ENCODE measurements around the gene GIT2. TPM values are rescaled to one million over a fixed set of nuclear protein-coding genes. Genes with fewer than 3 reads are reported as not detected.

Gene GIT2
- total and polyA plus RNA-seq, 10 of the 15 experiments (the other 5 are each of a cell fraction or from before 2014, with no cell fraction given): 9.1 to 49.9 (median 43.9) TPM

- no peak for TF ChIP-seq BCL3 (IDR thresholded peaks at IDR 0.05; ENCODE audit: borderline replicate concordance, insufficient read depth, low read depth, low read length, poor library complexity, severe bottlenecking)
- no peak for TF ChIP-seq ELK1 (IDR thresholded peaks at IDR 0.05; ENCODE audit: low read depth, low read length)
- TF ChIP-seq STAT3 (IDR thresholded peaks at IDR 0.05; ENCODE audit: low read depth, low read length): no peak
- TF ChIP-seq CHD4 (IDR thresholded peaks at IDR 0.05): no peak
- TF ChIP-seq POLR2AphosphoS2 (IDR thresholded peaks at IDR 0.05; ENCODE audit: low read depth, low read length): no peak
Measured at GRCh38 chr12:109897029-109897428, 99.1 kb downstream of the GIT2 start (continued).

- ATAC-seq: no peak
- Histone ChIP-seq H3K4me3 (no peak overlapping the region), H3K9ac (ENCODE audit: control insufficient read depth, insufficient read depth, low read length) (no peak overlapping the region), H3K9me3 (replicated peaks; ENCODE audit: control insufficient read depth, insufficient read depth, low read length) (no peaks in the 10 kb centered on the region), H3K4me2 (ENCODE audit: control insufficient read depth, insufficient read depth) (no peak overlapping the region), H3K27ac (ENCODE audit: control insufficient read depth, insufficient read depth) (no peak overlapping the region), H3K4me1 (ENCODE audit: control insufficient read depth, insufficient read depth, low read length) (peaks cover 23% of the 10 kb centered on the region), H4K20me1 (ENCODE audit: control insufficient read depth, insufficient read depth) (no peaks in the 10 kb centered on the region), H3K27me3 (replicated peaks in 1 of 2; ENCODE audit: control insufficient read depth in 2 of 2, insufficient read depth in 2 of 2, low read length in 1 of 2) (no peaks in the 10 kb centered on the region), H2AFZ (ENCODE audit: control insufficient read depth, low read depth, low read length) (no peak overlapping the region), H3K79me2 (ENCODE audit: control insufficient read depth, insufficient read depth, low read length) (peaks cover 14% of the 10 kb centered on the region), H3K36me3 (ENCODE audit: control insufficient read depth in 2 of 2, insufficient read depth in 2 of 2, low read length in 1 of 2) (no peaks in the 10 kb centered on the region)
- in situ Hi-C loops (cut with MboI) (no loop called here), intact Hi-C loops (cut with micrococcal nuclease; ENCODE audit: unreplicated experiment) (no loop called here)
- DNase-seq (ENCODE audit: low read depth, low spot score): no peak
- BruUV-seq (replicated peaks): no TSS peak
- ChIA-PET POLR2A (no interaction called here), CTCF (no interaction called here), SMC1A (ENCODE audit: uncharacterized antibody, unreplicated experiment) (interaction anchor here (1.0 kb wide), 1 partner anchor 90 kb away, joined by 3 read pairs; no protein-coding TSS in a partner anchor), RAD21 (ENCODE audit: unreplicated experiment) (no interaction called here)
- WGBS (ENCODE audit: insufficient coverage, insufficient replicate concordance, low lambda C conversion rate, missing lambda C conversion rate): 77% methylated on average over 6 of the region's 6 CpGs
- FAIRE-seq: no peak
- TF ChIP-seq ATF7 (IDR thresholded peaks at IDR 0.05; ENCODE audit: low read depth) (no peak), RELA (IDR thresholded peaks at IDR 0.05; ENCODE audit: borderline replicate concordance, partially characterized antibody) (no peak), NR2C2 (IDR thresholded peaks at IDR 0.05; ENCODE audit: borderline replicate concordance, control insufficient read depth, insufficient read length, low read depth) (no peak), TCF12 (IDR thresholded peaks at IDR 0.05; ENCODE audit: low read depth, low read length) (no peak), FOXK2 (IDR thresholded peaks at IDR 0.05) (no peak), SPI1 (IDR thresholded peaks at IDR 0.05; ENCODE audit: borderline replicate concordance, insufficient read depth, low read depth, low read length) (no peak), WRNIP1 (IDR thresholded peaks at IDR 0.05; ENCODE audit: borderline replicate concordance, low read depth, low read length) (no peak), DPF2 (IDR thresholded peaks at IDR 0.05) (no peak), E2F4 (IDR thresholded peaks at IDR 0.05; ENCODE audit: low read depth, low read length) (no peak), NR2F1 (conservative IDR thresholded peaks at IDR 0.05) (no peak), ZNF622 (IDR thresholded peaks at IDR 0.05) (no peak), RFX5 (IDR thresholded peaks at IDR 0.05; ENCODE audit: low read depth, low read length) (no peak), POU2F2 (IDR thresholded peaks at IDR 0.05; ENCODE audit: borderline replicate concordance, low read depth, low read length) (no peak), SP1 (IDR thresholded peaks at IDR 0.05; ENCODE audit: low read depth, low read length) (no peak), POLR2AphosphoS2 (IDR thresholded peaks at IDR 0.05; ENCODE audit: low read depth, low read length) (no peak)
Measured at GRCh38 chr12:109896188-109896587, 100.0 kb downstream of the GIT2 start.
